GM21786 (cell line): ENCODE results near the gene MAN1B1.

Source experiments
- ATAC-seq: cut with Tn5 transposase; IDR thresholded peaks from one replicate; pipeline ENCODE4 v1.9.1; 2021; ENCODE audit not compliant: unreplicated experiment

The MAN1B1 gene

DNA sequence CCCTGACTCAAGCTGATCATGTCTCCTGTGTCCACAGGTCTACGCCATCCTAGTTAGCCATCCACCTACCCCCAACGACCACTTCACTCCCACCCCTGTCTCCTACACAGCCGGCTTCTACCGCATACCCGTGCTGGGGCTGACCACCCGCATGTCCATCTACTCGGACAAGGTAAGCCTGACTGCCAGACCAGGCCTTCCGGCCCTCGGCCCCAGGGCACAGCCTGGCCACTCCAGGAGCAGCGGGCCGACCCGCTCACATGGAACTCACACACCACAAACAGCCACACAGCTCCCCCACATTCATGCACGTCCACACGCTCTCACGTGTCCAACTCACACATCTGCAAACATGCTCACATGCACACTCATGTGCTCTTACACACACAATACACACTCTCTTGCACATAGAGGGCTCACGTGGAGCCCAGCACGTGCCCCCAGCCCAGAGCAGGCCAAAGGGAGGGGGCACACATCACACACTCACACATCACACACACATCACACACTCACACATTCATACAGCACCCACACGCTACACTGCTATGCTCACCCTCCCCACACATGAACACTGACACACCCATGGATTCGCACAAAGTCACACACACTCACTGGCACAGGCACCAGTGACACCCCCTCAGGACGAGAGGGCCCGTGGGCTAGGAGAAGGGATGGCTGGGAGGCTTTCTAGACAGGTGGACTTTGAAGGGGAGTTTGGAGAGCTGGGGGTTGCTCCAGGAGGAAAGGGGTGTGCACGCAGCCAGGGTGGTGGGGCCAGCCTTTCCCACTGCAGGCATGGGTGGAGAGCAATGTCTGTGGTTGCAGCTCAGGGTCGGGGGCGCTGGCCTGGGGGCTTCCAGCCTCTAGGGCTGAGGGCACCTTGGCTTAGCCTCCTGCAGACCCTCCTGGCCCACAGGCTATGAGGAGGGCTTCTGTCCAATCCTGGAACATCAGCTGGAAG is 55.5 kb downstream of the MAN1B1 start:
- ATAC-seq = no peak

DNA sequence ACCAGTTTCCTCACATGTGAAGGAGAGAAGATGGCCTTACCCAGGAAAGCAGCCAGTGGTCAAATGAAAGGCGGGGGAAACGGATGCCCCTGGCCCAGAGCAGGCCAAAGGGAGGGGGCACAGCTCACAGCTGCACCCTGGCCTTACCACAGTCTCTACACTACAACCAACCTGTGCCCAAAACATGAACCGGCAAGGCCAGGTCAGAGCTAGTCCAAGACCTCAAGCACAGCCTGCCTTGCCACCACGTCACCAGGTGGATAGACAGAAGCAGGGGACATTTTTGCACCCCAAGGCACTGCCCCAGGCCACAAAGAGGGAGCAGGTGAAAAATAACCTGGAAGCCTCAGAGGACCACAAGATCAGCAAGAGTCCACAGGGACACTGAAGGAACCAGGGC is 56.7 kb downstream of the MAN1B1 start:
- ATAC-seq = no peak

DNA sequence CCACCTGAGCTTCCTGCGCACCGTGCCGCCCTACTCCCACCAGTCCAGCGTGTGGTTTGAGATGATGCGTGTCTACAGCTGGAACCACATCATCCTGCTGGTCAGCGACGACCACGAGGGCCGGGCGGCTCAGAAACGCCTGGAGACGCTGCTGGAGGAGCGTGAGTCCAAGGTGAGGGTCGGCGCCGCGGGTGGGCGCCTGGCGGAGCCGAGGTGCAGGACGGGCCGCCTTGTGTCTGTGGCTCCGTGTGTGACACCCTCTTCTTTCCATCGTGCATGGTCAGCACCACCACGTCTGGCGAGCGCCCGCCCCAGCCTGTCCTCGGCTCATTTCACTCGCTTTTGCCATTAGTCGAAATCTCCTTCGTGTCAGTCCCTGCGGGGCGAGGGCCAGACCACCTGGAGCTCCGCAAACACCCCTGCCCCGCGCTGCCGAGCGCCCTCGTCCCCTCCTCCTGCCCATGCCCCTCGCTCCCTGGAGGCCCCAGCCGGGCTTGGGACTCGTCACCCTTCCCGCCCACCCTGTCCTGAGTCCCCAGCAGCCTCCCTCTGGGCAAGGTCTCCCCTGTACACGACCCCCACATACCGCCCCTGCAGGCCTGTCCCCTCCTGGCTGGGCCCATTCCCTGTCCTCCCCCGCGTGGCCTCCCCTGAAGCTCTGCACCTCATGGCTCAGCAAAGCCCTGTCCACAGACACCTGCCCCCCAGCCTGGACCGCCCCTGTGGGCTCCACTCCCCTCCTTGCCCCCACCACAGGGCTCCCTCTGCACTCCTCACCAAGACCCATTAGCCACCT is 59.1 kb downstream of the MAN1B1 start:
- no peak for ATAC-seq

DNA sequence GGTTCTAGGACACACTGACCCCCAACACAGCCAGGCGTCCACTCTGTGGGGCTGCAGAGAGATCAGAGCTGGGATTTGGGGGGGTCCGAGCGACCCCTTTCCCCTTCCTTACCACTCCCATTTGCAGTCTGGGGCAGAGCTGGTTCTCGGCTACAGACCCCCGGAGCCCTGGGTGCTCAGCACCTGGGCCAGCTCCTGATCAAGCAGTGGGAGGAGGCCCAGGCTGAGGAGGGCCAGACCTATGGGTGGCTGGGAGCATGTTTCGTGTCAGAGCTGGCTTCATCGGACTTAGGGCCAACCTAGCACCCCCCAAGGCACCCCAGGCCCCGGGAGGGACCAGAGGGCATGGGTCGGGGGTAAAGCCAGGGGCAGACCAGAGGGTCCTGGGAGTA is 59.7 kb downstream of the MAN1B1 start:
- no peak for ATAC-seq

DNA sequence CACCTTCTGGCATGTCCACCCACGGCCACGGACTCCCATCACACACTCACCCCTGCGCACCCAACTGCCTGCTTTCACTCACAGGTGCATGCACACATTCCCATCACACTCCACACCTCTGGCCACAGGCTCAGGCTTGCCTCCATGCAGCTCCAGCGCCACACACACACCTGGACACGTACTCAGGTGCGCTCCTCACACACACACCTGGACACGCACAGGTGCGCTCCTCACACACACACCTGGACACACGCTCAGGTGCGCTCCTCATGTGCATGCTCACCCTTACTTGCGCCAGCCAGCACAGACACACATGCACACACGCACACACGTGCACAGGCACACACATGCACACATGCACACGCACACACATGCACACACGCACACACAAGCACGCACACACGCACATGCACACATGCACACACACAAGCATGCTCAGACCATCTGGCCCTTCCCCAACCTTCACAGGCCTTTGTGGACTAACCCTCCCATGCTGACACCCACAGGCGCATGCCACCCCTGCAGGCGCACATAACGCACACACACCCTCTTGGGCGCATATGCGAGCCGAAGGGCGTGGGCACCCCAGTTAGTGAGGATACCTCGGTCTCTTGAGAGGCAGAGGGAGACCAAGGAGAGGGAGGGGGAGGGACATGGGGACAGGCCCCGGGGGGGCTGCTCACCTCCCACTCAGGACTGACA is 60.5 kb downstream of the MAN1B1 start:
- no peak for ATAC-seq

DNA sequence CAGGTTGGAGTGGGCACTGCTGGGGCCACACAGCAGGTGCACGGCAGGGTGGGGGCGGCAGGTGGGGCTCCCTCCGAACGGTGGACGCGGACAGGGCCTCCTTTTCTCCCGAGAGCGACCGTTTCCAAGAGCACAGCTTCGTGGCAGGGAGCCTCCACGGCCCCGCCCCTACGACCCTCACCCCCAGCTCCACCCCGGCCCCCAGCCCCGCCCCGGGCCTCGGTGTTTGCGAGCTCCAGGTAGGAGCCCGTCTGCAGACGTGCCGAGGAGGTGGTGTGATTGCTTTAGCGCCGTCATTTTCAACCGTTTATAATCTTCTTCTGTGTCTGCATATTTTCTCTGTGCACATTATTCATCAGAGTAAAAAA is 61.0 kb downstream of the MAN1B1 start:
- ATAC-seq = no peak

DNA sequence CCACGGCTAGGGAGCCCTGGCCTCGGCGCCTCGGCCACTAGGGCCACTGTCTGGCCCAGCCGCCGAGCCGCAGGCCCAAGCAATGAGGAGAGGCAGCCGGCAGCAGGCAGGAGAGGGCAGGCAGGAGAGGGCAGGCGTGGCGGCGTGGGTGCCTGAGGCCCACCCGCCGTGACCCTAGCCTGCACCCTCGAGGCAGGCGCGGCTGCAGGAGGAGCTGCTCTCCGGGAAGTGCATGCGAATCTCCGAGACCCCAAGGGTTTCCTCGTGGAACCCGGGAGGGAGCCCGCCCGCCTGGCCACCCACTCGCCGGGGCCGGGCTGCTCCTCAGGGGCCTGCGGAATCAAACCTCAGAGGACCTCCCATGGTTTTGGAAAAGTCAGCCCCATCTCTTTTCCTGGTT is 61.5 kb downstream of the MAN1B1 start:
- ATAC-seq = no peak

DNA sequence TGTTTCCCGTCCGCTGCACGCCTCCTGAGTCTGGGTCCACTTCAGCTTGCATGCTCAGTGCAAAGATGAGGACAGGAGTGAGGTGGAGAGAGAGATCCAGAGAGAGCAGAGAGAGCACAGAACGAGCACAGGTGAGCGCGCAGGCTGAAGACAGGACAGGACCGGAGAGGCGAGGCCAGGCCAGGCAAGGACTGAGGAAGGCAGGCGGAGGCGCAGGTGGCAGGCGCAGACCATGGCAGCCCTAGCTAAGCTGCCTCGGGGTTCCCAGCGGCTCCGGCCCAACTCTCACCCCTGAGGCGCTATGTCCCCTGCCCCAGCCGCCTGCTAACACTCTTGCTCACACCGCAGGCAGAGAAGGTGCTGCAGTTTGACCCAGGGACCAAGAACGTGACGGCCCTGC is 61.9 kb downstream of the MAN1B1 start:
- ATAC-seq = no peak

DNA sequence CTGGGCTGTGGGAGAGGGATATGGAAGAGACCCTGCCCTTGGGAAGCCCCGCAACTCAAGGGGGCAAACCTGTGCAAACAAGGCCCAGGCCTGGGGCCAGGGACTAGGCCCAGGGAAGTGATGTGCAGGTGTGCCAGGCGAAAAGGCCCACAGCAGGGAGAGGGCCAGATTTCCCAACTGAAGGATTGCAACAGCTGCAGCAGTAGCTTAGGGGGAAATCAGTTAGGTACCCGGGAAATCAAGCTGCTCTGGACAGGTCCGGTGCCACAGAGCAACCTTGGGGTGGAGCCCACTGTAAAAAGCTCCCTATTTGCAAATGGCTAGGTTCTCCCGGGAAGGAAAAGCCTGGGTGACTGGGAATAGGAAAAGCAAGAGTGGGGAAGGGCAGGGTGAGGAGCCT is 62.6 kb downstream of the MAN1B1 start:
- ATAC-seq = no peak

DNA sequence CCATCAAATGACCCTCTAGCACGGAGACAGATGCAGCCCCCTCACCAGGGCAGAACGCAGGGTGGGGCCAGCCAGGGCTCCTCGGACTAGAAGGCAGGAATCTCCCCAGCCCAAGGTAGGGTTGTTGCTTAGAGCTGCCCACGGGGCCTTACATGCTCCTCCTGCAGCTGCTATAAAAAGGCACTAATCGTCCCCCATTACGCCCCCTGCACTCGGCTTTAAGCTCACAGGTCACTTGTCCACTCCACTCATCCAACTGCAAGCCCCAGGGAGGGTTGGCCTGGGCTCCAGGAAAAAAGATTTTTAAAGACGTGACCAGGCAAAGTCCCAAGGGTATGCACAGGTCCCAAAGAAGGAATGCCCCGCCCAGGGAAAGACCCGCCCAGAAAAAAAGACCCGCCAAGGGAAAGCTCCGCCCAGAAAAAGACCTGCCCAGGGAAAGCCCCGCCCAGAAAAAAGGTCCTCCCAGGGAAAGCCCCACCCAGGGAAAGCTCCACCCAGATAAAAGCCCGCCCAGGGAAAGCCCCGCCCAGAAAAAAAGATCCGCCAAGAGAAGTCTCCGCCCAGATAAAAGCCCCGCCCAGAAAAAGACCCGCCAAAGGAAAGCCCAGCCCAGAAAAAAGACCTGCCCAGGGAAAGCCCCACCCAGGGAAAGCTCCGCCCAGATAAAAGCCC is 63.3 kb downstream of the MAN1B1 start:
- ATAC-seq = peak; percentile 30

DNA sequence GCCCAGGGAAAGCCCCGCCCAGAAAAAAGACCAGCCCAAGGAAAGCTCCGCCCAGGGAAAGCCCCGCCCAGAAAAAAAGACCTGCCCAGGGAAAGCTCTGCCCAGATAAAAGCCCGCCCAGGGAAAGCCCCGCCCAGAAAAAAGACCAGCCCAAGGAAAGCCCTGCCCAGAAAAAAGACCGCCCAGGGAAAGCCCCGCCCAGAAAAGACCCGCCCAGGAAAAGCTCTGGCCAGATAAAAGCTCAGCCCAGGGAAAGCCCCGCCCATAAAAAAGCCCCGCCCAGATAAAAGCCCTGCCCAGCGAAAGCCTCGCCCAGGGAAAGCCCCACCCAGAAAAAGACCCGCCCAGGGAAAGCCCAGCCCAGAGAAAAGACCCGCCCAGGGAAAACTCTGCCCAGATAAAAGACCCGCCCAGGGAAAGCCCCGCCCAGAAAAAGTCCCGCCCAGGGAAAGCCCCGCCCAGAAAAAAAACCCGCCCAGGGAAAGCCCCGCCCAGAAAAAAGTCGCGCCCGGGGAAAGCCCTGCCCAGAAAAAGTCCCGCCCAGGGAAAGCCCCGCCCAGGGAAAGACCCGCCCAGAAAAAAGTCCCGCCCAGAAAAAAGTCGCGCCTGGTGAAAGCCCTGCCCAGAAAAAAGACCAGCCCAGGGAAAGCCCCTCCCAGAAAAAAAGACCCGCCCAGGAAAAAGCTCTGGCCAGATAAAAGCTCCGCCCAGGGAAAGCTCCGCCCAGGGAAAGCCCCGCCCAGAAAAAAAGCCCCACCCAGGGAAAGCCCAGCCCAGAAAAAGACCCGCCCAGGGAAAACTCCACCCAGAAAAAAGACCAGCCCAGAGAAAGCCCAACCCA is 64.1 kb downstream of the MAN1B1 start:
- ATAC-seq = peak; percentile 44

DNA sequence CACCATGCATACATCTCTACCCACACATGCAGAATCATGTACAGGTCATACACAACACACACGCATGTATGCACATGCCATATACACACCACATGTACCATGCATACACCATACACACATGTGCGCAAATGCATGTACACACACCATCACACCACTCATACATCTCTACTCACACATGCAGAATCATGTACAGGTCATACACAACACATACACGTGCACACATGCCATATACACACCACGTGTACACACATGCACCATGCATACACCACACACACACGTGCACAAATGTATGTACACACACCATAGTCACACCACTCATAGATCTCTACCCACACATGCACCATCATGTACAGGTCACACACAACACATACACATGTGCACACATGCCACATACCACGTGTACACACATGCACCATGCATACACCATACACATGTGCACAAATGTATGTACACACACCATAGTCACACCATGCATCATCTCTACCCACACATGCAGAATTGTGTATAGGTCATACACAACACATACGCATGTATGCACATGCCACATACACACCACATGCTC is 66.1 kb downstream of the MAN1B1 start:
- ATAC-seq = no peak

DNA sequence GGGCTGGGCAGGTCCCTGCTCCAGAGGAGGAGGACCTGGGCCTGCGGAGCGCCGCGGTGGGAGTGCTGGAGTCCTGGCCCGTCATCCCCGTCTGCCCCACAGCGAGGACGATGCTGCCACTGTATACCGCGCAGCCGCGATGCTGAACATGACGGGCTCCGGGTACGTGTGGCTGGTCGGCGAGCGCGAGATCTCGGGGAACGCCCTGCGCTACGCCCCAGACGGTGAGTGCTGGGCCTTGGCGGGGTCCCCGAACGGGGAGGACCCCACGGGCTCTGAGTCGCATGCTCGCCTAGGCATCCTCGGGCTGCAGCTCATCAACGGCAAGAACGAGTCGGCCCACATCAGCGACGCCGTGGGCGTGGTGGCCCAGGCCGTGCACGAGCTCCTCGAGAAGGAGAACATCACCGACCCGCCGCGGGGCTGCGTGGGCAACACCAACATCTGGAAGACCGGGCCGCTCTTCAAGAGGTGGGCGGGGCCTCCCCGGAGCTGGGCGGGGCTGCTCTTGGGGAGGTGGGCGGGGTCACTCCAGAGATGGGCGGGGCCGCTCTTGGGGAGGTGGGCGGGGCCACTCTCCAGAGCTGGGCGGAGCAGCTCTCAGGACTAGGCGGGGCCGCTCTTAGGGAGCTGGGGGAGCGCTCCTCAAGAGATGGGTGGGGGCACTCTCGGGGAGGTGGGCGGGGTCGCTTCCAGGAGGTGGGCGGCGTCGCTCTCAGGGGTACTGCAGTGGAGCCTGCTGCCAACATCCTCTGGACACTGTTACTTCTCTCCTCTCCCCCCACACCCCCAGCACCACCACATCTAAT is 70.0 kb downstream of the MAN1B1 start:
- ATAC-seq = no peak

DNA sequence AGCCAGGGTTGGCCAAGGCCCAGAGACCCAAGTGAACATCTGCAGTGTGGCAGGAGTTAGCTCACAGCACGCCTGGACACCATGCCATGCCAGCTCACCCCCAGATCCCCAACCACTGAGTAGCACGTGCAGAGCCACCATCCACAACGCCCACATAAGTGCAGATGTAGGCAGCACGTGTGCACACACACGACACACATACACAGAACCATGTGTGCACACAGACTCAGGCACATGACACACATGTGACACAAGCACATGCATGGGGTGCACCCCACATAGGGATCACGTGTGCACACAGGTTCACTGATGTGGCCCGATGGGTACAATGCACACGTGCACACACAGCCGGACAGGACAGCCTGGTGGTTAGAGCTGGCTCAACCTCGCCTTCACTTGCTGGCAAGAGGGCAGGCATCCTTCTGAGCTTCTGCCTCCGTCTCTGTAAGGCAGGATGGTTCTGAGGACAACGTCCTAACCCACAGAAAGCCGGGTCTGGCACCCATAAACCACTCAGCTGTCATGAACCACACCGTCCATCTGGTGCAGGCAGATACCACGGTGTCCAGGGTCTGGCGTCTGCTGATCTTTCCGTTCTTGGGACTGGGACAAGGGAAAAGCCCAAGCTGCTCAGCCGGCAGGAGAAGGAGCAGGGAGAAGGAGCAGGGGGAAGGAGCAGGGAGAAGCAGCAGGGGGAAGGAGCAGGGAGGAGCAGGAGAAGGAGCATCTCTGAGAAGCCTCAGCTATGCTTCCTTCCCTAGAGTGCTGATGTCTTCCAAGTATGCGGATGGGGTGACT is 71.0 kb downstream of the MAN1B1 start:
- ATAC-seq = no peak

DNA sequence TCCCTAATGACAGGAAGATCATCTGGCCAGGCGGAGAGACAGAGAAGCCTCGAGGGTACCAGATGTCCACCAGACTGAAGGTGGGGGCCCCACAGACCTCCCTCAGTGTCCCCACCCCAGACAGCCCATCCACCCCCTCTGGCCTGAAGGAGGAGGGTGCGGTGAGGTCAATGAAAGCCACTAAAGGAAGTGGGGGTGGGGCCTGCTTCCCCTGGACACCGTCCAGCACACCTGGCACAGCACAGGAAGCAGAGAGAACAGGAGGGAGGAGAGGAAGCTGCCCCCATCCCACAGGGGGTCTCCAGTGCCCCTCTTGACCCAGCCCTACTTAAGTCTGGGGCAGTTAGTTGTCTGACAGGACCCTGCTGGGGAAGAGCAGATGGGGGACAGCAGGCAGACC is 71.8 kb downstream of the MAN1B1 start:
- no peak for ATAC-seq
